Germinal center (tissue), 1 donor: ENCODE measurements around the gene MAMDC2.

Source experiments
- DNase-seq: peaks from one replicate; pipeline ENCODE4 v3.0.0; 2012; ENCODE audit warnings: mixed read lengths, low spot score

MAMDC2 gene, protein sequence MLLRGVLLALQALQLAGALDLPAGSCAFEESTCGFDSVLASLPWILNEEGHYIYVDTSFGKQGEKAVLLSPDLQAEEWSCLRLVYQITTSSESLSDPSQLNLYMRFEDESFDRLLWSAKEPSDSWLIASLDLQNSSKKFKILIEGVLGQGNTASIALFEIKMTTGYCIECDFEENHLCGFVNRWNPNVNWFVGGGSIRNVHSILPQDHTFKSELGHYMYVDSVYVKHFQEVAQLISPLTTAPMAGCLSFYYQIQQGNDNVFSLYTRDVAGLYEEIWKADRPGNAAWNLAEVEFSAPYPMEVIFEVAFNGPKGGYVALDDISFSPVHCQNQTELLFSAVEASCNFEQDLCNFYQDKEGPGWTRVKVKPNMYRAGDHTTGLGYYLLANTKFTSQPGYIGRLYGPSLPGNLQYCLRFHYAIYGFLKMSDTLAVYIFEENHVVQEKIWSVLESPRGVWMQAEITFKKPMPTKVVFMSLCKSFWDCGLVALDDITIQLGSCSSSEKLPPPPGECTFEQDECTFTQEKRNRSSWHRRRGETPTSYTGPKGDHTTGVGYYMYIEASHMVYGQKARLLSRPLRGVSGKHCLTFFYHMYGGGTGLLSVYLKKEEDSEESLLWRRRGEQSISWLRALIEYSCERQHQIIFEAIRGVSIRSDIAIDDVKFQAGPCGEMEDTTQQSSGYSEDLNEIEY

DNA sequence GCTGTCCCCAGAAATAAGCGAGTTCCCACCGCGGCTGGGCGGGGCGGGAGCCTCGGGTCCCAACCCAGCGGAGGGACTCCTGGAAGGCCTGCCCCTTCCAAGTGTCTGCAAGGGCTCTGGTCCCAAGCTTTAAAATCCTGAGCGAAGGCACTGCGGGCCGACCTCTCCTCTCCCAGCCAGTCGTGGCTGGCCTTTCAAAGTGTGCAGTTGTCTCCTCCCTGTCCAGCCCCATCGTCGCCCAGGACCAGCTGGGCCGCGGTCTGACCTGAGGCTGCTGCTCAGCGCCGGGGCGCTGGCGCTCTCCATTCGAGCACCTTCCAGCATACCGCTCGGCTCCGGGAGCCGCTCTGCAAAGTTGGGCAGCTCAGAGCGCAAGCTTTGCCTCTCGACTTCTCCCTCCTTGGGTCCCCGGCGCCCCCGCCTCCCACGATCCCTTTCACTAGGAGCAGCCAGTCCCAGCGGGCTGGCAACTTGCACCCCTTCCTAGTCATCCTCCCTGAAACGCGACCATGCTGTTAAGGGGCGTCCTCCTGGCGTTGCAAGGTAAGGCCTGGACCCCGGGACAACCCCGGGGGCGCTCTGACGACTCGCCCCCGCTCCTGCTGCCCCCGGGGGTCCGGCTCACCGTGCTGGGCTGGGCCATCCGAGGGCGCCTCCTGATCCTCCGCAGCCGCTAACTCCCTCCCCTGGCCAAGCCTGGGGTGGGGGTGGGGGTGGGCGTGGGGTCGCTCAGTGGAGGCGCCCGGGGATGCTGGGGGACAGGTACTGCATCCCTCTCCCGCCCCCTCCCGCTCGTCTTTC lies at the start of gene MAMDC2:
Gene MAMDC2 (plus strand): TSS at position 160 of the 801 bp plus-strand sequence. CDS start 350 bp downstream, at position 510.
- no peak for DNase-seq

DNA sequence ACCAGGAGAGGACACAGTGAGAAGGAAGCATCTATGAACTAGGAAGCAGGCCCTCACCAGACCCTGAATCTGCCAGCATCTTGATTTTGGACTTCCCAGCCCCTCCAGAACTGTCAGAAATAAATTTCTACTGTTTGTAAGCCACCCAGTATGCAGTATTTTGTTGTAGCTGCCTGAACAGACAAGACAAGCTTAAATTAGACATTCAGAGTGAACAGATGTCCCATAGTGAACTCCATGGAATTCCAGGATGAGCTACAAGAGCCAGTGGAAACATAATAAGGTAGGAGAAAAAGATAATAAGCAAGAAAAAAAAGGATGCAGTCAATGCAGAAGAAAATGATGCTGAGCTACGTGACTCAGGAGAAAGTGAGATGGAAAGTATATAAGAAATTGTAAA lies 47.8 kb upstream of the MAMDC2 start:
- no peak for DNase-seq

DNA sequence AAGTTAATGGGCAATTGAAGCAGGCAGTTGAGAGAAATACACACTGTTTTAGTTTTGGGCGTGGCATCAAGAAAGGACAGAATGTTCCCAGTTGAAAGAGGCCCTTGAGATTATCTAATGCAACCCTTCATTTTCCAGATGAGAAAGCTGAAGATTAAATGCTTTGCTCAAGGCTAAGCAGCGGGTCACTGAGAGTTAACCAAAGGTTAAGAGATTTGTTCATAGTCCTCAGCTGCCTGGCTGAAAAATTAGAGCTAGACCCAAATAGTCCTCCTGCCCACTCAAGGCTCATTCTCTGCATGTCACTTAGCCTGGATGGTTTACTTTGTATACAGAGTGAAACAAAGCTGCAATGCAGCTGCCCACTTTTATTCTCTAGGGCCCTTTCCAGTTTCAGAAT lies 46.7 kb upstream of the MAMDC2 start:
- DNase-seq, result no peak

DNA sequence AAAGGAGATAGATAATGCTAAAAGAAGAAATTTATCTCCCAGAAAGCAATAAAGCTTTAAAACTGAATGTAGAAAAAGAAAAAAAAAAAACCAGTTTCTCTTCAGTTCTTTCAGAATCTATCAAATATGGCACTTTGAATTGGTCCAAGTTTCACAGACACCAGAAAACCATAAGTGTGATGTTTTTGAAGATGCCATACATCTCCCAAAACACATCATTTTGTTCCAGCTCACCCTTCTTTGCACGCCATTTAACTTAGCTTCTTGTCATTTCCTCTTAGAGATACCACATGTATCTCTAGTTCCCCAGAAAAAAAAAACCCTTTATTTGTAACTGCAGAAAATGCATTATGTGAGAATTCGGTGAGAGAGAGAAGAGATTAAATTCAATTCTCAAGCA lies 46.1 kb upstream of the MAMDC2 start:
- no peak for DNase-seq

DNA sequence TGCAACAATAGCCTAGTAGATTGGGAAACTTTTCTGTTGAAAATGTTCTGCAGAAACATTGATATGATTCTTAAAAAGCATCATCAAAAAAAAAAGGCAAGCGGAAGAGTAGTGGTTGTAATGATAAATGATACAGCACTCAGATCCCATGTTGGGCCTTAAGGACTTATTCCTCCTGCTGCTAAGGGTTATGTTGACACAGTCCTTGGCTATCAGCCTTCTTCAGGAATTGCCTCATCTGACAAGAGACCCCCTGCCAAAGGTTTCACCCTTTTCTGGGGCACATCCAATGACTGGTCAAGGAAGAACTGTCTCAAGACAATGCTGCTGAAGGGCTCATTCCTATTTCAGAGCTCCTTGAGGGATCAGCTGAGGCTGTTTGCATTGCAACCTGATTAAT lies 44.3 kb upstream of the MAMDC2 start:
- DNase-seq, result no peak

DNA sequence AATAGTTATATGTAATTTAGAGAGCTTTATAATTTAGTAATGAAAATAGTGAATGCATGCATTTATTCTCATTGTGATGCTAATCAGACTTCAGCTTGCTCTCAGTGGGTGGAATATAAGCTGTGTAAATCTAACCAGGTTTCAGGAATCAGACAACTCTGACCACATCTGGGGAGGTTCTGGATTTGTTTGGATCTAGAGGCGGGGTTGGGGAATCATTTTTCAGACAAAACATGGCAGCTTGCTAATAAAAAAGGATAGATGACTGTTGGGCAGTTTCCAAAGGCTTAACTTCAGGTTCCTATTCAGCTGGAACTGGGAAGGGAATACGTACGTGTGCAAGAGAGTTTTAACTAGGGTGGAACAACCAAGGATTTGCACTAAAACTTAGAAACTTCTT lies 43.2 kb upstream of the MAMDC2 start:
- DNase-seq, result no peak

DNA sequence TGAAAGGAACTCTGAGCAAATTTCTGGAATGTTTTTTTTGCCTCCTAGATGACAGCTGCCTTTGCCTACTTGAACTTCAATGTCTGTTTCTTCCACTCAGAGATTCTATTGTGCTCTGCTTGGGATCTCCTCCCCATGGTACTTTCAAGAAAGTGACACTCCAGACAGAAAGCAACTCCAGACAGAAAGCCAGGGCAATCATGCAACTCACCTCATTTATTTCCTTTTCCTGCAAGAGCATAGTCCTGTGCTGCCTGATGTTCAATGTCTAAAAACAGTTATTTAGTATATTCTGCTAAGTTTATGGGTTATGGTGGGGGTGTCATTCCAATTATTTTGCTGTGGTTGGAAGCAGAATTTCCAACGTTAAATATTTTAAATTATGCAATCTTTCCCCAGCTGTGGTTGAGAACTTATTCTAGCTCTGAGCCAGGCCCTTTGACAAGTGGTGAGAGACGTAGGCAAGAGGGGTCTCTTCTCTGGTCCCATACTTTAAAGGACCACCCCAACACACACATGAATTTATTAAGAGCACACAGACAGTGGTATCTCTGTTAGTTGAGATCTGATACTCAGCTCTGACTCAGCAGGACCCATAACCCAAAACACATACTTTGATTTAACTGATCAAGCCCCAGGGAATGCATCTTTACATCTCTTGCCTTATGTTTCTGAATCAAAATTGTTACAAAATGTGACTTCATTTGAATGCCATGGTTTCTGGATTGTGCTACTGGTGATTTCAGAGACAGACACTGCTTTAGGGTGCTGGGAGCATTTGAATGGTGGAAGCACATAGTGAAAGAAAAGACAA lies 39.5 kb upstream of the MAMDC2 start:
- DNase-seq, result no peak

DNA sequence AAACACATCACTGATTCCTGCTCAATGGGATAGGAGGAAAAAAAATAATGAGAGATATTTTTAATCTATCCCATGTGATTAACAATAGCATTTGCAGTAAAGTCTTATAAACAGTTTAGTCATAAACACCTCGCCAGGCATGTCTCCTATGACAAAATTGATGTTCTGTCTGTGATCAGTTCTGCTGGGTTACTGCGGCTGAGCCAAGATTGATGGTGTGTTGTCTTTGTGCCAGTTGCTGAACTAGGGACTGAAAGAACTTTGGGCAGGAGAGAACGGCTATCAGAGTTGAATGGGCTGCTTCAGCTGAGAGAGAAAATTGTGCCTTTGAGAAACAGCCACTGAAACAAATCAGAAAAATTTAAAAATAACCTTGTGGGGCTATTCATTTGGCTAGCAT lies 37.3 kb upstream of the MAMDC2 start:
- no peak for DNase-seq

DNA sequence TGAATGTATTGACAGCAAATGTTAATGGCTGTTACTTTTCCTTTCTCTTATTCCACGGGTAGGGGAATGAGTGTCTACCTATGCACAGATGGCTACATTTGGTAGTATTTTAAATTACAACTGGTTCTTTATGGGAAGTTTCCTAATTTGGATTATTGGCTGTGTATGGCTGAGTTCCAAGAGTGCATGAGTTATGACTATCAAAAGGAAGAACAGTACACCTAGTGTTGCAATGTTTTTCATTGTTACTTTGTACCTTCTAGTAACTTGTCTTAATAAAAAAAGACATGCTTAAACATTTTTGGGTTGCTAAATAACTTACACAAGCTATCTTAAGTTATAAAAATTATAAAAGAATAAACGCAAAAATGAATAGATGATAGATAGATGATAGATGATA lies 35.8 kb upstream of the MAMDC2 start:
- no peak for DNase-seq

DNA sequence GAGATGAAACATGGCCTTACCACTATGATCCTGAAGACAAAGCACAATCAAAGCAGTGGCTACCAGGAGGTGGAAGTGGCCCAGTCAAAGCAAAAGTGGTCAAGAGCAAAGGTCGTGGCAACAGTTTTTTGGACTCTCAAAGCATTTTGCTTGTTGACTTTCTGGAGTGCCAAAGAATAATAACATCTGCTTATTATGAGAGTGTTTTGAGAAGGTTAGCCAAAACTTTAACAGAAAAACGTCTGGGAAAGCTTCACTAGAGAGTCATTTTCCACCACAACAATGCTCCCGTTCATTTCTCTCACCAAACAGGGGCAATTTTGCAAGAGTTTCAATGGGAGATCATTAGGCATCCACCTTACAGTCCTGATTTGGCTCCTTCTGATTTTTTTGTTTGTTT lies 33.6 kb upstream of the MAMDC2 start:
- DNase-seq, result no peak

DNA sequence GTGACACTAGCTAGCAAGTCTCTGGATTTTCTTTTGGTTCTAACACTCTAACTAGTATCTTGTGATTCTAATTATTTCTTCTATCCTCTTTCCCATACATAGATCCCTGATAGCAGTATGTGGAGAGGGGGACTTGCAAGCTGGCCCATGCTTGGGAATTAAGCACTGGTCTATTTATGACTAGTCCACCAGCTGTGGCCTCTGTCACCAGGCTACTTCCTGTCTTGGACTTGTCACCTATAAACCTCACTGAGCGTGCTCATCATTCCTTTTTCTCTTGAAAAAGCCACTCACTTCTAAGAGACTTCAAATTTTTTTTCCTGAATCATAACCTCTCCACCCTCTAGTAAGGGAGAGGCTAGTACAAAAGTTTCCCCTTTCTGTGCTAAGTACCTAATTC lies 32.3 kb upstream of the MAMDC2 start:
- no peak for DNase-seq

DNA sequence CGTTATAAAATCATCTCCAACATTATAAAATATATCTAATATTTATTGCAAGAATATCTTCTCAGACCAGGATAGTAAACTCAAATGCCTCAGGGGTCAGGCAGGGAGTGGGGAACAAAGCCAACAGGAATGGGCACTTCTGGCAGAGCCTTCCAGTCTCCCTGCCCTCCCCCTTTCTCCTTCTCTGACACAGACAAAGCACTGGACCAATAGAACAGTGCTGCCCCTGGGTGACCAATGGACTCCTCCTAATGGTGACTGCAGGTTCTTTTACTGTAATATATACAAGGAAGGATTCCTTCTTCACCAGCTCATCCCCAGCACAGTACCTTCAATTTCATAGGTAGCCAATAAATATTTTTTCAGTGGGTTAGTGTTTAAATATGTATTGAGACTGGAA lies 31.1 kb upstream of the MAMDC2 start:
- DNase-seq, result no peak

DNA sequence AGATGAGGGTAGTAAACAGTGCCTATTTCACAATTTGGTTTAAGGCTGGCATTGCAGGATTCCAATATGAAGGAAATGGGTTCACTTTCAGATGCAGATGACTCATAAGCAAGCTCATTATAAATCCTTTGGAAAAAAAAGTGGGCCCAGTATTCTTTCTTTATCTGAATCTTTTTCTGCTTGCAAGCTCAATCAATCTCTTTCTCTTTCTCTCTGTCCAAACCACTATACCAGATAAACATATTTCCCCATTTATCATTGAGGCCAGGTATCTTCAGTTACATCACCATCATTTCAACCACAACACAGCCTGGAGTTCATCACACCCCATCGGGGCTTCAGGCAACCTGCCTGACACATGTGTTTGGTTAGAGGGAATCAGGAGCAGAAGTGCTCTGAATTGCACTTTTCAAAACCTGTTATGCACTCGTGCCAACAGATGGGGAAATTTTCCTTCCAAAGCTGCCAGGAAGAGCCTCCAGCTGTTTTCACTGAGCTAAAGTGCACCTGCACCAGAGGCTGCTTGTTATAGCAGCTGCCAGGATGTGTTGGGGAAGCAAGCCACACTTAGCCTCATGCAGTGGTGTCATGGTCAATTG lies 30.0 kb upstream of the MAMDC2 start:
- DNase-seq, result no peak

DNA sequence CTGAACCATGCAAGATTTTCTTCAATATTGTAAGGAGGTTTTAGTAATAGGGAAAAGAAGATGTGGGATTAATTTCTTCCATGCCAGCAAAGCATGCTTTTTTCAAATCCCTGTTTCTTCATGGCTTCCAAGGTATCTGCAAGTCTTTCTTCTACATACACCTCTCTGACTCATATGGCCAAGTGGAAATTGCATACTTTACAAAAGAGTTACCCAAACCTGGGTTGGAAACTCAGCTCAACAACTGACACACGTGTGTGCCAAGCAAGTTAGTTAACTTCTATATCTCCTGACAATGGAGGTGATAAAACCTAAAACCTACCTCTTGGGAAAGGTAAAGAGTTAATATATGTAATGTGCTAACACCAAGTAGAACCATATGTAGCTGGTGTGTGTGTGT lies 28.5 kb upstream of the MAMDC2 start:
- no peak for DNase-seq

DNA sequence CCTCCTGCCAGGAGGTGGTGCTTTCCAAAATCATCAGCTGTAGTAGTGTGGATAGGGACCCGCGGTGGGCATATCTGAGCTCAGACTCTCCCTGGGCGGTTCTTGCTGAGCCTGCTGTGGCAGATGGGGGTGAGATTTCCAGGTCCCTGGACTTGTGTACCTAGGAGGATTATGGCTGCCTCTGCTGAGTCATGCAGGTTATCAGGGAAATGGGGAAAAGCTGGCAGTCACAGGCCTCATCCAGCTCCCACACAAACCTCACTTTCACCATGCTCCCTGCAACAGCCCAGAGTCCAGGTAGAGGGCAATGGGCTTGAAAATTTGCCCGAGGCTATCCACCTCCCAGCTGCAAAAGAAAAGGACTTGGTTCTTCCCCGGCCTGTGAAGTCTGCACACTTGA lies 23.4 kb upstream of the MAMDC2 start:
- no peak for DNase-seq

DNA sequence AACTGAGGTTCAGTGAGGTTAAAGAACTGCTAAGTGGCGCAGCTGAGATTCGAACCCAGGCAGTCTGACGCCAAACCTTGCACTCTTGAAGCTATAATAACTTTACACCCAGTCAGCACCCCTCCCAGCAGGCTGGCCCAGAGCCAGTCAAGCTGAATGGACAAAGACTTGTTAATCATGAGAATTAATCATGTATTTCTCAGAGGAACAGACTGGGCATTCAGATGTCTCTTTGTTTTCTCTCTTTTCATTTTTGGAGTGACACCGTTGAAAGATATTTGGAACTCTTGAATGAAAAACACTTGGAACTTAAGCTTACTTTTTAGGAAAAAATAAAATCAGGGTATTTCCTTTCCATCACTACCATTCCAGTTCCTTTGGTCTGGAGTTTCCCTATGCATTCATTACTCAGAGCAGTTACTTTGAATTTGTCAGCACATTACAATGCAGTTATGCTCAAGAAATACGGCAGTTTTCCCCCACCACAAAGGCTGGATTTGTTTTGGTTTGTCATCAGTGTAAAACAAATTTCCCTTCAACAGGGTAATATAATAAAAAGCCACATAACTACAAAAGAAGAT lies 22.6 kb upstream of the MAMDC2 start:
- no peak for DNase-seq

DNA sequence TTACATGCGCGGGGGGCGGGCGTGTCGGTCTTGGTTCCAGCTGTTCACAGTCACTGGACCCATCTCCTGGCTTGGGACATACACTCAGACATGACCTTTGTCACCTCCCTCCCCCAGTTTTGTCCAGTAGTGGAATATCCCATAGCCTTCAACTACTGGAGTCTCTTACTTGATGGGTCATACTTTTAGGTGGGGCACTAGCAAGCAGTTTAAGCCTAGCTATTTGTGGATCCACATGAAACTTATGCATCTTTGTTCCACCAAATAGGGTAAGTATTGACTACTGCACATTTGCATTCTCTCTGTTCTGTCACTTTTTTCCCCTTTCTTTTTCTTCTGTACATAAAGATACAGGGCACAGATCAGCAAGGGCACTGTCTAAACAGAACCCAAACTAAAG lies 15.4 kb upstream of the MAMDC2 start:
- no peak for DNase-seq

DNA sequence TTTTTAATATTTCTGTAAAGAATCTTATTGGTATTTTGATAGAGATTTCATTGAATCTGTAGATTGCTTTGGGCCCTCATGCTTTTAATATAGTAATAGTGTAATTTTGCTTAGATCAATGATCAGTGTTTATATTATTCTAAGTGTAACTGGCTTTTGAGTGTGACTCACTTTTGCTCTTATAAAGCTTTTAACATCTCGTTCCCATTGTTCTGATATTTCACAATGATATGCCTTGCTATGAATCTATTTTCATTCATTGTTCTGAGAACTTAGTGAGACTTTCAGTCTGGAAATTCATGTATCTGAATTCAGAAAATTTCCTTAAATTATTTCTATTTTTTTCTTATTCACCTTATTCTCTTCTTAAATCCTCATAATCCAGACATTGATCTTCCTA lies 13.5 kb upstream of the MAMDC2 start:
- no peak for DNase-seq

DNA sequence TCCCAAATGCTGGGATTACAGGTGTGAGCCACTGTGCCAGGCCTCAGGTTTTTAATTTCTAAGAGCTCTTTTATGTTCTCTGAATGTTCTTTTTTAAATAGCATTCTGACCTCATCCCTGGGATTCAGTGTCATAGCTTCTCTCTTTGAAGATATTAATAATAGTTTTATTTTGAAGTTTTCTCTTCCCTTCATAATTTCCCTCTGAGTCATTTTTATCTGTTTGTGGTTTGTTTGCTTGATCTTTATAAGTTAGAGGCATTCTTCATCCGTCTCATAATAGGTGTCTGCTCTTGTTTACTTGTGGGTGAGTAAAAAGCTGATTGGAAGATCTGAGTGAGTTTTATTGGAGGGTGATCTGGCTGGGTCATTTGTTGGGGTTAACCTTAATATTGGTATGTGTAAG lies 12.5 kb upstream of the MAMDC2 start:
- DNase-seq, result no peak

DNA sequence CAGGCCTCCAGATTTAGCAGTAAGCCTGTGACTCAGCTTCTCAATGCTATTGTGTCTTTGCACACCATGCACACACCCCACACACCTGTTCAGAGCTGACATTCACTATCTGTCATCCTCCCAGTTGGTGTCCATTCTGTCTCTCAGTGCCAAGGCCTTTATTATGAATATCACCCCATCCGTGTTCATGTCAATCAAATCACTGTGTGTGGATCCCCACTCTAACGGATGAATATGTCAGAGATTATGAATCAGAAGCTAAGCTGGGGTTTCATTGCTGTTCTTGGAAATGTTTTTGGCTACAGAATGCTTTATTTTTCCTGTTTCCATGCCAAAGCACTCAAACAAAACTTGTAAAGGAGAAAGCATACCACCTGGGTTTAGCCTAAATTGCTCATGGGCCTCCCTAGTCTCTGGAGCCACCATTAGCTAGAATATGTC lies 9.4 kb upstream of the MAMDC2 start:
- no peak for DNase-seq

DNA sequence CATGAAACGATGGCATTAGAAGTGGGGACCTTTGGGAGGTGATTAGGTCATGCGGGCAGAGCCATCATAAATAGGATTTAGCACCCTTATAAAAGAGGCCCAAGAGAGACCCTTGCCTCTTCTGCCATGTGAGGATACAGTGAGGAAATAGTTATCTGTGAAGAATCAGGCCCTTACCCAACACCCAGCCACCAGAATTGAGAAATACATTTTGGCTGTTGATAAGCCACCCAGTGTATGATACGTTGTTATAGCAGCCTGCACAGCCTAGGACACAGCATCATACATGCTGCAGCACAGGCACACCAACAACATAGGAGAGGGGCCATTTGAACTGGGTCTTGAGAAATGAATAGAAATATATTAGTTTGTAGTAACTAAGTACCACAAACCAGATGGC lies 8.0 kb upstream of the MAMDC2 start:
- no peak for DNase-seq
